Glutamatergic neuron (in vitro differentiated cells): ENCODE measurements around the gene SHQ1. TPM values are rescaled to one million over a fixed set of nuclear protein-coding genes. Genes with fewer than 3 reads are reported as not detected.
A peak's percentile ranks its signal among the peaks of the same experiment; 100 is the strongest.

Experiments used
- DNase-seq: peaks from one replicate; pipeline ENCODE4 v3.0.0; 2022
- H3K27ac Mint-ChIP-seq: one replicate; pipeline ENCODE4 v1.8.0; 2020; ENCODE audit warnings: mild to moderate bottlenecking, mixed read lengths, inconsistent platforms; ENCODE audit not compliant: unreplicated experiment
- H3K27me3 Mint-ChIP-seq: one replicate; pipeline ENCODE4 v1.8.0; 2020; ENCODE audit warnings: mild to moderate bottlenecking, moderate library complexity, mixed read lengths, inconsistent platforms; ENCODE audit not compliant: unreplicated experiment
- H3K36me3 Mint-ChIP-seq: one replicate; pipeline ENCODE4 v1.8.0; 2020; ENCODE audit warnings: mild to moderate bottlenecking, mixed read lengths, inconsistent platforms; ENCODE audit not compliant: unreplicated experiment
- H3K4me1 Mint-ChIP-seq: one replicate; pipeline ENCODE4 v1.8.0; 2020; ENCODE audit warnings: mild to moderate bottlenecking, low read depth, mixed read lengths, inconsistent platforms; ENCODE audit not compliant: unreplicated experiment
- H3K4me3 Mint-ChIP-seq: one replicate; pipeline ENCODE4 v1.8.0; 2020; ENCODE audit warnings: mild to moderate bottlenecking, mixed read lengths, inconsistent platforms; ENCODE audit not compliant: unreplicated experiment
- H3K9me3 Mint-ChIP-seq: one replicate; pipeline ENCODE4 v1.8.0; 2020; ENCODE audit warnings: mild to moderate bottlenecking, moderate library complexity, mixed read lengths, inconsistent platforms; ENCODE audit not compliant: unreplicated experiment
- CTCF ChIP-seq: fragments of 200-600 bp; sonication (generic); IDR thresholded peaks from one replicate; pipeline ENCODE4 v1.5.0; 2021; ENCODE audit not compliant: partially characterized antibody, unreplicated experiment
- total RNA-seq: library from RNA; stranded (reverse); fragmentation: NEBNext Ultra II Directional; extraction: Animal tissue kit (Norgen Biotek cat#: 25700); gene quantifications from one replicate; pipeline ENCODE4 v1.2.1, GENCODE V29; 2021; ENCODE audit not compliant: unreplicated experiment

The SHQ1 gene
- total RNA-seq, 1 donor from 2014 or later: 14.4 TPM

GRCh38 chr3:72820415-72820814 is 27.8 kb downstream of the SHQ1 start:
- no peak for TF ChIP-seq CTCF
- Mint-ChIP-seq H3K4me3 (no peak overlapping the region), H3K27me3 (no peaks in the 10 kb centered on the region), H3K36me3 (no peaks in the 10 kb centered on the region), H3K9me3 (no peaks in the 10 kb centered on the region), H3K4me1 (peaks cover 6% of the 10 kb centered on the region), H3K27ac (no peak overlapping the region)
- no peak for DNase-seq

- Mint-ChIP-seq H3K27me3 (no peaks in the 10 kb centered on the region), H3K27ac (no peak overlapping the region), H3K4me3 (no peak overlapping the region), H3K36me3 (no peaks in the 10 kb centered on the region), H3K4me1 (peaks cover 6% of the 10 kb centered on the region), H3K9me3 (no peaks in the 10 kb centered on the region)
- TF ChIP-seq CTCF: no peak
- DNase-seq: no peak
These were observed 29.3 kb downstream of the SHQ1 start for GRCh38 chr3:72818905-72819304.

GRCh38 chr3:72818092-72818773 is 30.0 kb downstream of the SHQ1 start:
- TF ChIP-seq CTCF: peak; percentile 60
- DNase-seq: no peak
- no peak overlapping the region for H3K4me3 Mint-ChIP-seq
- no peak overlapping the region for H3K27ac Mint-ChIP-seq
- no peaks in the 10 kb centered on the region for H3K9me3 Mint-ChIP-seq
- H3K4me1 Mint-ChIP-seq: peaks cover 6% of the 10 kb centered on the region
- no peaks in the 10 kb centered on the region for H3K36me3 Mint-ChIP-seq
- H3K27me3 Mint-ChIP-seq: no peaks in the 10 kb centered on the region

- Mint-ChIP-seq H3K36me3 (no peaks in the 10 kb centered on the region), H3K9me3 (no peaks in the 10 kb centered on the region), H3K4me1 (peaks cover 6% of the 10 kb centered on the region), H3K27ac (no peak overlapping the region), H3K4me3 (no peak overlapping the region), H3K27me3 (no peaks in the 10 kb centered on the region)
- no peak for DNase-seq
- TF ChIP-seq CTCF: no peak
These were observed 31.3 kb downstream of the SHQ1 start for GRCh38 chr3:72816862-72817355.

GRCh38 chr3:72814308-72814707 is 33.9 kb downstream of the SHQ1 start:
- H3K27ac Mint-ChIP-seq: no peak overlapping the region

More at GRCh38 chr3:72814308-72814707, 33.9 kb downstream of the SHQ1 start:
- Mint-ChIP-seq H3K4me3 (no peak overlapping the region), H3K9me3 (no peaks in the 10 kb centered on the region), H3K36me3 (no peaks in the 10 kb centered on the region), H3K27me3 (no peaks in the 10 kb centered on the region), H3K4me1 (peaks cover 6% of the 10 kb centered on the region)
- TF ChIP-seq CTCF: no peak
- no peak for DNase-seq
